IMR-90 (cell line): ENCODE data around the gene AP2M1. TPM values are rescaled to one million over a fixed set of nuclear protein-coding genes. Genes with fewer than 3 reads are reported as not detected.

ENCODE experiments used
- ATAC-seq: fragments of 200-7000 bp; cut with Tn5 transposase; 2 replicates; pipeline ENCODE4 v1.9.1; 2020; ENCODE audit warnings: low read depth, mild to moderate bottlenecking, moderate library complexity
- BruUV-seq: library from RNA; stranded (reverse); fragments of 400-500 nt; replicated peaks from 2 replicates; lab custom pipeline; 2021; lab: Mats Ljungman, UMichigan
- CTCF ChIA-PET: fragments of 300-600 bp; formaldehyde crosslinking; extraction: SDS; loops from one replicate; lab custom pipeline; 2021; ENCODE audit warnings: antibody characterized with exemption; lab: Yijun Ruan, JAX
- POLR2A ChIA-PET: fragments of 300-600 bp; sonication (Branson Sonifier 250); formaldehyde crosslinking; loops from one replicate; lab custom pipeline; 2022; ENCODE audit warnings: antibody characterized with exemption; ENCODE audit not compliant: unreplicated experiment; lab: Charles Lee
- DNase-seq: peaks from one replicate; pipeline ENCODE4 v3.0.0; 2013
- H2AFZ ChIP-seq: replicated peaks from 2 replicates; pipeline ENCODE3; 2013; ENCODE audit warnings: low read length, mild to moderate bottlenecking; ENCODE audit not compliant: poor library complexity
- H2AK5ac ChIP-seq: 2 replicates; pipeline ENCODE4 v1.6.1; 2013; ENCODE audit warnings: low read depth, low read length, inconsistent platforms
- H2AK9ac ChIP-seq: replicated peaks from 2 replicates; pipeline ENCODE3; 2013; ENCODE audit warnings: mild to moderate bottlenecking, low read depth, low read length, moderate library complexity; ENCODE audit not compliant: poor library complexity
- H2BK120ac ChIP-seq: 2 replicates; pipeline ENCODE4 v1.6.1; 2013; ENCODE audit warnings: low read depth, low read length, inconsistent platforms
- H2BK15ac ChIP-seq: 3 replicates; pipeline ENCODE4 v1.6.1; 2013; ENCODE audit warnings: low read depth, low read length, inconsistent platforms
- H2BK20ac ChIP-seq: 2 replicates; pipeline ENCODE4 v1.6.1; 2013; ENCODE audit warnings: low read depth, mild to moderate bottlenecking, inconsistent platforms, low read length, moderate library complexity
- H2BK5ac ChIP-seq: 2 replicates; pipeline ENCODE4 v1.6.1; 2013; ENCODE audit warnings: mild to moderate bottlenecking, low read depth, low read length, inconsistent platforms; ENCODE audit not compliant: poor library complexity, severe bottlenecking
- H3K14ac ChIP-seq: replicated peaks from 2 replicates; pipeline ENCODE4 v1.6.1; 2013; ENCODE audit warnings: low read depth, low read length, inconsistent platforms
- H3K18ac ChIP-seq: 2 replicates; pipeline ENCODE4 v1.6.1; 2013; ENCODE audit warnings: low read depth, low read length, control low read depth
- H3K23ac ChIP-seq: 2 replicates; pipeline ENCODE4 v1.6.1; 2013; ENCODE audit warnings: low read depth, low read length, inconsistent platforms
- H3K27ac ChIP-seq: 2 replicates; pipeline ENCODE4 v1.5.1; 2013; ENCODE audit warnings: mild to moderate bottlenecking, control low read depth, low read length; ENCODE audit not compliant: insufficient read depth
- H3K27me3 ChIP-seq: 2 replicates; pipeline ENCODE4 v1.6.1; 2013; ENCODE audit warnings: low read length; ENCODE audit not compliant: control insufficient read depth, insufficient read depth
- H3K36me3 ChIP-seq: 2 replicates; pipeline ENCODE4 v1.6.1; 2013; ENCODE audit warnings: low read length, mixed read lengths; ENCODE audit not compliant: control insufficient read depth, insufficient read depth
- H3K4ac ChIP-seq: 2 replicates; pipeline ENCODE4 v1.6.1; 2013; ENCODE audit warnings: low read depth, low read length, inconsistent platforms
- H3K4me1 ChIP-seq: 2 replicates; pipeline ENCODE4 v1.6.1; 2013; ENCODE audit warnings: low read length, mixed read lengths; ENCODE audit not compliant: control insufficient read depth, insufficient read depth
- H3K4me2 ChIP-seq: 2 replicates; pipeline ENCODE4 v1.6.1; 2013; ENCODE audit warnings: low read depth, mild to moderate bottlenecking, control low read depth, low read length, moderate library complexity
- H3K4me3 ChIP-seq: 2 replicates; pipeline ENCODE4 v1.5.1; 2013; ENCODE audit warnings: low read depth, mild to moderate bottlenecking, control low read depth, low read length, moderate library complexity; ENCODE audit not compliant: insufficient read depth
- H3K56ac ChIP-seq: 2 replicates; pipeline ENCODE4 v1.6.1; 2013; ENCODE audit warnings: low read length, inconsistent platforms; ENCODE audit not compliant: insufficient read depth; ENCODE audit errors: extremely low read depth
- H3K79me1 ChIP-seq, 2 experiments: 2 replicates each; pipeline ENCODE4 v1.6.1; 2013; ENCODE audit warnings: low read length in 2 of 2, inconsistent platforms in 1 of 2, low read depth in 1 of 2
- H3K9ac ChIP-seq: 2 replicates; pipeline ENCODE4 v1.6.1; 2013; ENCODE audit warnings: low read depth, low read length, control low read depth
- H3K9me1 ChIP-seq: 2 replicates; pipeline ENCODE4 v1.6.1; 2013; ENCODE audit warnings: low read length, inconsistent platforms; ENCODE audit not compliant: insufficient read depth
- H3K9me3 ChIP-seq: 2 replicates; pipeline ENCODE4 v1.6.1; 2013; ENCODE audit warnings: low read length; ENCODE audit not compliant: control insufficient read depth, insufficient read depth
- H4K20me1 ChIP-seq: 2 replicates; pipeline ENCODE4 v1.6.1; 2013; ENCODE audit warnings: low read length, inconsistent platforms; ENCODE audit not compliant: insufficient read depth
- H4K5ac ChIP-seq: 2 replicates; pipeline ENCODE4 v1.6.1; 2013; ENCODE audit warnings: mild to moderate bottlenecking, low read depth, low read length, control low read depth
- H4K8ac ChIP-seq, 2 experiments: 2 replicates each; pipeline ENCODE4 v1.6.1; 2013; ENCODE audit warnings: low read depth in 2 of 2, low read length in 2 of 2, control low read depth in 1 of 2, inconsistent platforms in 1 of 2
- H4K91ac ChIP-seq: 2 replicates; pipeline ENCODE4 v1.6.1; 2013; ENCODE audit warnings: low read depth, low read length, inconsistent platforms; ENCODE audit not compliant: insufficient read depth
- BHLHE40 ChIP-seq: fragments of 150-350 bp; IDR thresholded peaks from 2 replicates; pipeline ENCODE4 v1.6.1; 2016; ENCODE audit warnings: mild to moderate bottlenecking, low read depth, low read length
- CEBPB ChIP-seq: IDR thresholded peaks from 2 replicates; pipeline ENCODE4 v1.6.1; 2012; ENCODE audit warnings: low read depth, low read length, improper control_type of control experiment
- CHD1 ChIP-seq: IDR thresholded peaks from 2 replicates; pipeline ENCODE4 v1.6.1; 2012; ENCODE audit warnings: low read depth, low read length, improper control_type of control experiment
- ELK1 ChIP-seq: fragments of 150-350 bp; IDR thresholded peaks from 2 replicates; pipeline ENCODE4 v1.6.1; 2016; ENCODE audit warnings: low read depth, mild to moderate bottlenecking, low read length, moderate library complexity, borderline replicate concordance
- FOS ChIP-seq: fragments of 150-350 bp; IDR thresholded peaks from 2 replicates; pipeline ENCODE4 v1.6.1; 2016; ENCODE audit warnings: low read depth, low read length
- MAFK ChIP-seq: IDR thresholded peaks from 2 replicates; pipeline ENCODE4 v1.6.1; 2012; ENCODE audit warnings: low read depth, low read length, improper control_type of control experiment
- MAZ ChIP-seq: IDR thresholded peaks from 2 replicates; pipeline ENCODE4 v1.6.1; 2012; ENCODE audit warnings: low read depth, mild to moderate bottlenecking, low read length, improper control_type of control experiment, moderate library complexity, borderline replicate concordance
- MXI1 ChIP-seq: IDR thresholded peaks from 2 replicates; pipeline ENCODE4 v1.6.1; 2012; ENCODE audit warnings: low read depth, mild to moderate bottlenecking, low read length, moderate library complexity, borderline replicate concordance
- NFE2L2 ChIP-seq: fragments of 150-350 bp; IDR thresholded peaks from 2 replicates; pipeline ENCODE4 v1.6.1; 2016; ENCODE audit warnings: low read depth, mild to moderate bottlenecking, low read length
- POLR2A ChIP-seq: IDR thresholded peaks from 2 replicates; pipeline ENCODE4 v1.6.1; 2012; ENCODE audit warnings: mild to moderate bottlenecking, low read depth, low read length
- RAD21 ChIP-seq: IDR thresholded peaks from 2 replicates; pipeline ENCODE4 v1.6.1; 2012; ENCODE audit warnings: low read length, improper control_type of control experiment
- RCOR1 ChIP-seq: IDR thresholded peaks from 2 replicates; pipeline ENCODE4 v1.6.1; 2012; ENCODE audit warnings: mild to moderate bottlenecking, low read length, improper control_type of control experiment; ENCODE audit not compliant: insufficient replicate concordance
- RFX5 ChIP-seq: IDR thresholded peaks from 2 replicates; pipeline ENCODE4 v1.8.0; 2012; ENCODE audit warnings: low read depth, mild to moderate bottlenecking, low read length, moderate library complexity
- SMC3 ChIP-seq: fragments of 150-350 bp; IDR thresholded peaks from 2 replicates; pipeline ENCODE4 v1.6.1; 2016; ENCODE audit warnings: low read depth, mild to moderate bottlenecking, antibody characterized with exemption, low read length, moderate library complexity
- WGBS, 2 experiments: methylation state at CpG; one replicate each; pipeline versions ENCODE4 v1.1.5 to v1.1.7; 2013; ENCODE audit warnings: missing lambda C conversion rate in 2 of 2; ENCODE audit not compliant: insufficient read length in 1 of 2; ENCODE audit errors: extremely low coverage in 2 of 2; 5-methylcytosine and 5-hydroxymethylcytosine counted together
- dilution Hi-C: fragments of 300-500 bp; cut with HindIII; formaldehyde crosslinking; loops from one replicate; pipeline ENCODE4 v1.14.3; 2018; ENCODE audit warnings: low sequenced_read_pairs; ENCODE audit not compliant: unreplicated experiment
- in situ Hi-C: fragments of 300-500 bp; cut with MboI; formaldehyde crosslinking; loops from 3 replicates; pipeline ENCODE4 v1.14.3; 2019; ENCODE audit warnings: low sequenced_read_pairs, inconsistent platforms, mixed read lengths
- intact Hi-C: fragments of 100-400 bp; cut with micrococcal nuclease; formaldehyde crosslinking; loops from 2 replicates; pipeline ENCODE4 v1.10.0; 2022
- polyA plus RNA-seq, 3 experiments: library from polyadenylated mRNA; depleted of rRNA; stranded (reverse); fragments of >200 nt; gene quantifications; 2 replicates each; pipeline ENCODE4 v1.2.3, GENCODE V29; 2012; ENCODE audit warnings: low replicate concordance in 1 of 3
- total RNA-seq: library from RNA; depleted of rRNA; stranded (reverse); fragments of >200 nt; gene quantifications from 2 replicates; pipeline ENCODE4 v1.2.3, GENCODE V29; 2012
- TF ChIP-seq, protein P1 (sequence below): conservative IDR thresholded peaks from 2 replicates; pipeline ENCODE4 v1.5.1; 2012; ENCODE audit warnings: mild to moderate bottlenecking, low read depth, low read length, improper control_type of control experiment
- TF ChIP-seq, protein P2 (sequence below): fragments of 150-350 bp; IDR thresholded peaks from 2 replicates; pipeline ENCODE4 v1.6.1; 2017; ENCODE audit warnings: mild to moderate bottlenecking, antibody characterized with exemption, low read length, low read depth

The AP2M1 gene
- total and polyA plus RNA-seq, 2 of the 4 experiments (the other 2 are of a cell fraction): 876 to 1,065 TPM

DNA sequence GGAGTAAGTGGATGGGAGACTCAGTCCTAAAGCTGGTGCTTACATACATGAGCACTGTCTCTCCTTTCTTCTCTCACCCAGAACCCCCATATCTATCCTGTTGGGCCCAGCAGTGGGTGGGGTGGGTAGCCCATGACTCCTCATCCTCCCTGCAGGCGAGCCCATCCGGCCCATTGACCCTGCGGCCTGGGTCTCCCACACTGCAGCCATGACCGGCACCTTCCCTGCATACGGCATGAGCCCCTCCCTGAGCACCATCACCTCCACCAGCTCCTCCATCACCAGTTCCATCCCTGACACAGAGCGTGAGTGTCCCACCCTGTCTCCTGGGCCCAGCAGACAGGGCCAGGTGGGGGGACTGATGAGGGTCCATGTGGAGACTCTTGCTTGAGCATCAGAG is 8.0 kb upstream of the AP2M1 start:
- H3K79me1 ChIP-seq: peaks cover 29 to 87% of the 10 kb centered on the region in 2 experiments
- no peak overlapping the region for H4K8ac ChIP-seq
- intact Hi-C loops (no loop called here), dilution Hi-C loops (no loop called here), in situ Hi-C loops (no loop called here)
- H2BK20ac ChIP-seq: no peak overlapping the region
- H3K4me3 ChIP-seq: no peak overlapping the region
- H2AK5ac ChIP-seq: no peak overlapping the region
- H3K18ac ChIP-seq: no peak overlapping the region
- H3K23ac ChIP-seq: no peak overlapping the region
- H2BK15ac ChIP-seq: no peak overlapping the region
- no peaks in the 10 kb centered on the region for H3K27me3 ChIP-seq
- H2AK9ac ChIP-seq: peak overlapping the region; percentile 26
- H3K36me3 ChIP-seq: peaks cover 85% of the 10 kb centered on the region
- BruUV-seq: no TSS peak
- POLR2A ChIA-PET: no interaction called here
- H3K4me1 ChIP-seq: peaks cover 14% of the 10 kb centered on the region
- no peak overlapping the region for H4K91ac ChIP-seq
- TF ChIP-seq NFE2L2: no peak
- TF ChIP-seq ELK1: no peak
- TF ChIP-seq, protein P1, sequence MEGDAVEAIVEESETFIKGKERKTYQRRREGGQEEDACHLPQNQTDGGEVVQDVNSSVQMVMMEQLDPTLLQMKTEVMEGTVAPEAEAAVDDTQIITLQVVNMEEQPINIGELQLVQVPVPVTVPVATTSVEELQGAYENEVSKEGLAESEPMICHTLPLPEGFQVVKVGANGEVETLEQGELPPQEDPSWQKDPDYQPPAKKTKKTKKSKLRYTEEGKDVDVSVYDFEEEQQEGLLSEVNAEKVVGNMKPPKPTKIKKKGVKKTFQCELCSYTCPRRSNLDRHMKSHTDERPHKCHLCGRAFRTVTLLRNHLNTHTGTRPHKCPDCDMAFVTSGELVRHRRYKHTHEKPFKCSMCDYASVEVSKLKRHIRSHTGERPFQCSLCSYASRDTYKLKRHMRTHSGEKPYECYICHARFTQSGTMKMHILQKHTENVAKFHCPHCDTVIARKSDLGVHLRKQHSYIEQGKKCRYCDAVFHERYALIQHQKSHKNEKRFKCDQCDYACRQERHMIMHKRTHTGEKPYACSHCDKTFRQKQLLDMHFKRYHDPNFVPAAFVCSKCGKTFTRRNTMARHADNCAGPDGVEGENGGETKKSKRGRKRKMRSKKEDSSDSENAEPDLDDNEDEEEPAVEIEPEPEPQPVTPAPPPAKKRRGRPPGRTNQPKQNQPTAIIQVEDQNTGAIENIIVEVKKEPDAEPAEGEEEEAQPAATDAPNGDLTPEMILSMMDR: no peak
- no peak for TF ChIP-seq RFX5
- TF ChIP-seq BHLHE40: no peak
- no peak for TF ChIP-seq MXI1
- no peak for TF ChIP-seq SMC3
- no peak for TF ChIP-seq RCOR1
- TF ChIP-seq, protein P2, sequence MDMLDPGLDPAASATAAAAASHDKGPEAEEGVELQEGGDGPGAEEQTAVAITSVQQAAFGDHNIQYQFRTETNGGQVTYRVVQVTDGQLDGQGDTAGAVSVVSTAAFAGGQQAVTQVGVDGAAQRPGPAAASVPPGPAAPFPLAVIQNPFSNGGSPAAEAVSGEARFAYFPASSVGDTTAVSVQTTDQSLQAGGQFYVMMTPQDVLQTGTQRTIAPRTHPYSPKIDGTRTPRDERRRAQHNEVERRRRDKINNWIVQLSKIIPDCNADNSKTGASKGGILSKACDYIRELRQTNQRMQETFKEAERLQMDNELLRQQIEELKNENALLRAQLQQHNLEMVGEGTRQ: no peak
- TF ChIP-seq CHD1: no peak
- TF ChIP-seq CEBPB: no peak
- TF ChIP-seq MAZ: no peak
- TF ChIP-seq POLR2A: no peak
- TF ChIP-seq MAFK: no peak
- no peak for TF ChIP-seq RAD21
- no peak for TF ChIP-seq FOS
- peaks cover 63% of the 10 kb centered on the region for H4K20me1 ChIP-seq
- no CpG with 5 or more reads among the region's 6 CpGs for WGBS, 2 experiments
- no peak overlapping the region for H3K4me2 ChIP-seq
- H4K5ac ChIP-seq: no peak overlapping the region
- no peaks in the 10 kb centered on the region for H3K9me3 ChIP-seq
- no peak overlapping the region for H3K9ac ChIP-seq
- no peak overlapping the region for H3K4ac ChIP-seq
- CTCF ChIA-PET: no interaction called here
- no peak overlapping the region for H2AFZ ChIP-seq
- DNase-seq: no peak
- no peak for ATAC-seq
- no peak overlapping the region for H2BK5ac ChIP-seq
- no peak overlapping the region for H2BK120ac ChIP-seq
- no peak overlapping the region for H3K56ac ChIP-seq
- no peak overlapping the region for H3K27ac ChIP-seq
- no peak overlapping the region for H3K14ac ChIP-seq
- H3K9me1 ChIP-seq: peaks cover 19% of the 10 kb centered on the region; the same call in 1 of the 2 replicates
